ENCODE results near the gene MYOCOS.
"Not testable (repeated sequence)": the region's sequence is repeated elsewhere in the genome, so short reads cannot be mapped to it uniquely, and the experiment has no call there.

MYOCOS gene

GRCh38 chr1:171627020-171627419 lies 5.0 kb downstream of the MYOCOS start:
- DNase-seq = no peak

DNA sequence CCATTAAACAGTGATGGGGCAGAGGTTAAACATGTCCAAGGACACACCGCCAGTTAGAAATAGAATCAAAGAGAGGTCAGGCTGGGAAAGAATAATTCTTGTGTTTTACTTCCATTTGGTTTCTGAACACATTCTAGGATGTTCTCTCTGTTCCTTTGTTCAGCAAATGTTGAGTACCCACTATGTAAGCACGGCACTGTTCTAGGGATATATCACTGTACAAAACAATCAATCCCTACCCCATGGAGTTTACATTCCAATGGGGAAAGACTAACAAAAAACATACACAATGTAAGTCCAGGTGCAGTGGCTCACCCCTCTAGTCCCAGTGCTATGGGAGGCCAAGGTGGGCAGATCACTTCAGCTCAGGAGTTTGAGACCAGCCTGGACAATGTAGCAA lies 6.2 kb downstream of the MYOCOS start:
- no peak for DNase-seq

DNA sequence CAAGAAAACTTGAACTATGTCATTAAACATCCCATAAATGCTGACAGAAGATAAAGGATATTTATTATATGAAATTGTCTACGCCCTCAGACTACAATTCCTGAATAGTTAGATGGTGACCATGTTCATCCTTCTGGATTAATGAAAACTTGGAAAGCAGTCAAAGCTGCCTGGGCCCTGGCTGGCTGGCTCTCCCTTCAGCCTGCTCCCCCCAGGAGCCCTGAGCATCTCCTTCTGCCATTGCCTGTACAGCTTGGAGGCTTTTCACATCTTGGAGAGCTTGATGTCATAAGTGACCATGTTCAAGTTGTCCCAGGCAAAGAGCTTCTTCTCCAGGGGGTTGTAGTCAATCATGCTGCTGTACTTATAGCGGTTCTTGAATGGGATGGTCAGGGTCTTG lies 13.6 kb downstream of the MYOCOS start:
- DNase-seq = no peak

GRCh38 chr1:171636141-171636540 lies 14.1 kb downstream of the MYOCOS start:
- DNase-seq = no peak

DNA sequence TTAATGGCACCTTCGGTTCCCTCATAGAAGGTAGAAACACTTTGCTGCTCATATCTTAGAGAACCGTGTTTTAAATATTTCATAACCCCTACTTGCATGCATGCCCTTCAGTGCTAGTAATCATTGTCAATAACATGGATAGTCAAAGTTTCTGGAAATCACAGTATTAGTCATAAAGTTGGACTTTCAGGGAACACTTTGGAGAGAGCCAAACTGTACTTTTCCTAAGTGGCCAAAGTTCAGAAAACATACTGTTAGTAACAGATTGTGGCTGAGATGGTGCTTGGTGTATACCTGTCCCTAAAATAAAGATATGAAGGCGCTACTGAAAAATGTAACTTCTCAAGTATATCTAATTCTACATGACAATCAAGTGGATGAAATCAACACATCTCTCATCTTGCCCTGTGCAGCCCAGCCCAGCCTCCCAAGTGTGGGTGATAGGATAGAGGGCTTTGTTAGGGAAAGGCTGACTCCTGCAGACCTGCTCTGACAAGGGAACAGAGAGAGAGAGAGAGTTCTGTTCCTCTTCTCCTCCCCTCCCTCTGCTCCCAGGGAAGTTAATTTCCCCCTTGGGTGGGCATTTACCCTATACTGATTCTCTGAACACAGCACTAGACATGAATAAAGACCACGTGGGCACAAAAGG lies 16.0 kb downstream of the MYOCOS start:
- DNase-seq = no peak

DNA sequence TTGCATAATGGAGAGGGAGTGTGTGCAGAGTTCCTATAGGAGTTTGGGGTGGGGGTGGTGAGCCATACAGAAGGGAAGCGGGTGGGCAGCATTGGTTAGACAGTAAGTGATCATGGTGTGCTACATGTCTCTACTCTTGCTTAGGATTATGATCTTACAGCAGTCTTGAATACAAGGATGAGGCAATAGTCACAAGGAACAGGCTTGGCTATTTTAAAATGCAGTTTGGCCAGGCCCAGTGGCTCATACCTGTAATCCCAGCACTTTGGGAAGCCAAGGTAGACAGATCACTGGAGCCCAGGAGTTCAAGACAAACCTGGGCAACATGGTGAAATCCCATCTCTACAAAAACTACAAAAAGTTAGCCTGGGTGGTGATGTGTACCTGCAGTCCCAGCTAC lies 18.2 kb downstream of the MYOCOS start:
- no peak for DNase-seq

- DNase-seq = no peak
Observed at GRCh38 chr1:171641076-171641864, 19.2 kb downstream of the MYOCOS start.

- no peak for DNase-seq
Observed at GRCh38 chr1:171642197-171642596, 20.2 kb downstream of the MYOCOS start.

DNA sequence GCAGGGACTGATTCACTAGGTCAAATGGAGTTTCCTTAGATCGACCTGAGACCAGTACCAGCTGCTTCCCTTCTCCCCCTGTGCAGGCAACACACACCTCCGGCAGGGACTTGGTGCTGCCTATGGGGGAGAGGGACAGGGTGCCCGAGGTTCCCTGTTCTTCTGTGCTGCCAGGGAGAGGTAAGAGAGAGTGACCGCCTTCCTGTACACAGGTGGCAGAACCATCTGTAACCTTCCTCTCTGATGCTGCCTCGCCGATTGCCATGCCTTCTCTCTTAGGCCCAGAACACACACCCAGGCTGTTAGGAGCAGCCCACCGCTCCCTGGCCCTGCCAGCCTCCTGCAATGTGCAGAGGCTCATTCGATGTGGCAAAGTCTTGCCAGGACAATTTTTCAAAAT lies 21.1 kb downstream of the MYOCOS start:
- no peak for DNase-seq

GRCh38 chr1:171644805-171645483 lies 22.9 kb downstream of the MYOCOS start:
- peak; percentile 19 to 28 (median 25) for DNase-seq

GRCh38 chr1:171645553-171646248 lies 23.7 kb downstream of the MYOCOS start:
- no peak for DNase-seq

DNA sequence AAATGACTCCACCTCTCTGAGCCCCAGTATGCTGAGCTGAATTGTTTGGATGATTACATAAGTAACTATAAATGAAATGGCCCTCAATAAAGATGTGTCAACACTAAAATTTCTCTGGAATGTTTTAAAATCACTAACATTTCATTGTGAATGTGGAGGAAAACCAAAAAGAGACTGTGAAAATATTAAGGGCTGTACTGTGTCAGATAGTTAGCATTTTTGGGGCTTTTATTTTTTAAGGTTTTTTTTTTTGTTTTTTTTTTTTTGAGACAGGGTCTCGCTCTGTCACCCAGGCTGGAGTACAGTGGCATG lies 24.2 kb downstream of the MYOCOS start:
- no peak for DNase-seq

DNA sequence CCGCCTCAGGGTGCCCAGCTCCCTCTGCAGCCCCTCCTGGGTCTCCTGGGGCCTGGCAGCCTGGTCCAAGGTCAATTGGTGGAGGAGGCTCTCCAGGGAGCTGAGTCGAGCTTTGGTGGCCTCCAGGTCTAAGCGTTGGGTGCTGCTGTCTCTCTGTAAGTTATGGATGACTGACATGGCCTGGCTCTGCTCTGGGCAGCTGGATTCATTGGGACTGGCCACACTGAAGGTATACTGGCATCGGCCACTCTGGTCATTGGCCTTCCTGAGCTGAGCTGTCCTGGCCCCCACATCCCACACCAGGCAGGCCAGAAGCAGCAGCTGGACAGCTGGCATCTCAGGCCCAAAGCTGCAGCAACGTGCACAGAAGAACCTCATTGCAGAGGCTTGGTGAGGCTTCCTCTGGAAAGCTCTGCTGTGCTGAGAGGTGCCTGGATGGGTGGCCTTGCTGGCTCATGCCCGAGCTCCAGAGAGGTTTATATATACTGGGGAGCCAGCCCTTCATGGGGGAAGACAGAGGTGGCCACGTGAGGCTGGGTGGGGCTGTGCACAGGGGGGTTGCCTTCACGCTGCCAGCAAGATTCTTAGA lies 30.3 kb downstream of the MYOCOS start, which contains the start of gene MYOC:
TSS of gene MYOC (minus strand) at position 455 of the 589 bp plus-strand sequence. CDS start at position 378, 77 bp downstream.
- DNase-seq = no peak

GRCh38 chr1:171653796-171654195 lies 31.8 kb downstream of the MYOCOS start:
- no peak for DNase-seq

DNA sequence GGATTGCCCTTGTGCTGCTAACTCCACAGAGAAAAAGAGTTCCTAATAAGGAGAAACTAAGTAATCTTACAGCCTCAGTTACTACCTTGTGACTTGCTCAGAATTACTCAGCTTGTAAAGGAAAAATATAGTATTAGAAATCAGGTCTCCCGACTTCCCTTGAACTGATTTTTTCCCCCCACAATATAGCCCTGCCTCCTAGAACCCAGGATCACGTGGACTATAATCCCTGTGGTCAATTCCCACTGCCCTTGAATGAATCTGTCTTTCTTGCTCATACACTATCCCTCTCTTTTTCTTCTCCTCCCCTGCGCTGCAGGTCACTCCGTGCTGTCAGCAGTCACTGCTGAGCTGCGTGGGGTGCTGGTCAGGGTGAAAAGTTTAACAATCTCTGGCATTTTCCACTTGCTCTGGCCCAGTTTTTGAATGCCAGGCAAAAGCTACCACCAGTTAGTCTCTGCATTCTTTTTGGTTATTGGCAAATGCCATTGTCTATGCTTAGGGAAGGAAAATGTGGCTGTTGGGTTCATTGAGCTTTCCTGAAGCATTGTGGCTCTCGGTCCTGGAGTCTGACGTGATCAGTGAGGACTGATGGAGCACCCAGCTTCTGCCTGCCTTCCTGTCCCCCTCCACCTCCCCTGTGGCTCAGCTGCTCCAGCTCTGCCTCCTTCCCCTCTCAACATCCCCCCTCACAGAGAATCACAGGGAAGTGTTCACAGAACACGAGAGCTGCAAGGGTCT lies 32.3 kb downstream of the MYOCOS start:
- no peak for DNase-seq

GRCh38 chr1:171654942-171655745 lies 33.1 kb downstream of the MYOCOS start:
- peak; percentile 33 to 56 (median 45) for DNase-seq

- DNase-seq = no peak
Observed at GRCh38 chr1:171655746-171656116, 33.7 kb downstream of the MYOCOS start.

GRCh38 chr1:171656206-171656605 lies 34.2 kb downstream of the MYOCOS start:
- DNase-seq = not testable (repeated sequence)

DNA sequence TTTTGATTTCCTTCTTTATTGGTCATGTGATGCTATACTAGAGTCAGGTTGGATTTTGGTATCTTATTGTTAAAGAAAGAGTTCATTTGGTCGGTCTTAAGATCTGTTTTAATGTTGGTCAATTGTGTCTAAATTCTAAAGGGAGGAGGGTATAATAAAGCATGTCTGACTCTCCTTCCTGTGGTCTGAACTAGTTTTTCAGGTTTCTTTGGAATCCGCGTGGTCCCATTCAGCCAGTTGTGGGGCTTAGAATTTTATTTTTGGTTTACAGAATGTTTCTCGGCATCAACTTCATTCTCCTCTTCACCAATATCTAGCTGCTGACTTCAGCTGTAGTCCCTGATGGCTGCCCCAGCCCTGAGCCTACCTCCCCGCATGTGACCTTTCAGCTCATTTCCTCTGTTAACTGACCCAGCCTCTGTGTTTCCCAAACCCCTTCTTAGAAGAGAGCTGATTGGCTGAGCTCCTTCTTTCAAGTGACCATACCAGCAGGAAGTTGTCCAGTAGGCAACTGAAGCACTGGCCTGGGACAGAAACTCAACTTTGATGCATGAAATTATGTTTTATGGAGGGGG lies 39.1 kb downstream of the MYOCOS start:
- no peak for DNase-seq

DNA sequence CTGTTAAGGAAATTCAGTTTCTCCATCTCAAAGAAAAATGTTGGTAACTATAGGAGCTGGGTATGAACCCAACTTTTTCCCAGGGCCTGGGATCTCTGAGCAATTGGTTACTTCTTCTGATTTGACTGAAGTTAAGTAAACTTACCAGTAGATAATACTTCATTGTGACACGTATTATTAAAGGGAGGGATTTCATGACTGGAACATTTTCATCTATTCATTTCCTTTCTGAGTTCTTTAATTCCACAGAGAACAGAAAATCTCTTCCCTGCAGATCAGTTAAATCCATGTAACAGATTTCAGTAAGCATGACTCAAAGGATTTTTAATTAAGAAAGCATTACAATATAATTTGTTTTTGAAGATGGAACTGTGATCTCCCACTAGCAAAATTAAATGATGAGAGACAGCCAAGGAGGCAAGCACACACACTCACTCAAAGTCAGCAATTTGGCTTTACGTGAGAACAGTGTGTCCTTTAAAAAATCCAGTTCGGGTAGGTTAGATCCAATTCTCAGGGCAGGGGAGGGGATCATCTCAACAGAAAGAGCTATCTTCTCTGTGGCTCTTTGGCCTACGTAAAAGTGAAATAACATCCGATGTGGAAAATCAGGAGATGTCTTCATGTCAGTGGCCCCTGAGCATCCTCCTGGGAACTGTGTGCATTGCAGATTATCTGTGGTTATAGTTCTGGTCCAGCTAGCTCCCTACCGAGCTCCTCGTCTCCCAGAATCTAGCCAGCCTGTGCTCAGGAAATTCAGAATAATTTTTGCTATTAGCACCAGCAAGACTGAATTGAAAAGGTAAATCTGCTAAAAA lies 41.2 kb downstream of the MYOCOS start:
- DNase-seq = no peak
